Measurements from ENCODE around the gene FBN1. TPM values are rescaled to one million over a fixed set of nuclear protein-coding genes. Genes with fewer than 3 reads are reported as not detected.

FBN1 gene
- total and polyA plus RNA-seq, 8 donors, result 1.5 to 35.2 (median 5.2) TPM

DNA sequence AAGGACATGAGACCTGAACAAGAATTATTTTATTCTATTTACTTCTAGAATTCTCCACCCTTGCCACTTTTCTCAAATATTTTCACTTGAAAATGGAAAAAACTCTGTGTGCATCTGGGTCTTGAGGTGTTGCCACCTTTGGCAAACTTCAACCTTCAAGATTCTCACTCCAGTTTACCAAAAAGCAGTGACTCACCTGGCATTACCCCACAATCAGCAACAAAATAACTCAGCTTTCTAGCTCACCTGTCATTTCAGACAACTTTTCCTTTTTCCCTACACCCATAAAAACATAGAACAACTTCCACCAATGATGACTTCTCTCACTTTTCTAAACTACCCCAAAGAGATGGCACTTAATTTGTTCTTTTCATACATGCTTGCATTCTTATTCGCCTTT is 198.5 kb downstream of the FBN1 start:
- TF ChIP-seq, protein P1, sequence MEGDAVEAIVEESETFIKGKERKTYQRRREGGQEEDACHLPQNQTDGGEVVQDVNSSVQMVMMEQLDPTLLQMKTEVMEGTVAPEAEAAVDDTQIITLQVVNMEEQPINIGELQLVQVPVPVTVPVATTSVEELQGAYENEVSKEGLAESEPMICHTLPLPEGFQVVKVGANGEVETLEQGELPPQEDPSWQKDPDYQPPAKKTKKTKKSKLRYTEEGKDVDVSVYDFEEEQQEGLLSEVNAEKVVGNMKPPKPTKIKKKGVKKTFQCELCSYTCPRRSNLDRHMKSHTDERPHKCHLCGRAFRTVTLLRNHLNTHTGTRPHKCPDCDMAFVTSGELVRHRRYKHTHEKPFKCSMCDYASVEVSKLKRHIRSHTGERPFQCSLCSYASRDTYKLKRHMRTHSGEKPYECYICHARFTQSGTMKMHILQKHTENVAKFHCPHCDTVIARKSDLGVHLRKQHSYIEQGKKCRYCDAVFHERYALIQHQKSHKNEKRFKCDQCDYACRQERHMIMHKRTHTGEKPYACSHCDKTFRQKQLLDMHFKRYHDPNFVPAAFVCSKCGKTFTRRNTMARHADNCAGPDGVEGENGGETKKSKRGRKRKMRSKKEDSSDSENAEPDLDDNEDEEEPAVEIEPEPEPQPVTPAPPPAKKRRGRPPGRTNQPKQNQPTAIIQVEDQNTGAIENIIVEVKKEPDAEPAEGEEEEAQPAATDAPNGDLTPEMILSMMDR (IDR thresholded peaks at IDR 0.05), result no peak
- no peak for ATAC-seq
- intact Hi-C loops (cut with DNase I), result no loop called here
- Histone ChIP-seq H3K4me3 (no peak overlapping the region), H3K27ac (no peak overlapping the region), H3K9me3 (no peaks in the 10 kb centered on the region), H3K36me3 (no peaks in the 10 kb centered on the region), H3K27me3 (no peaks in the 10 kb centered on the region), H3K4me1 (no peaks in the 10 kb centered on the region)
- no peak for FAIRE-seq
- 93 to 95% methylated on average over 1 of the region's 1 CpG for WGBS, 2 donors
- no peak for DNase-seq

DNA sequence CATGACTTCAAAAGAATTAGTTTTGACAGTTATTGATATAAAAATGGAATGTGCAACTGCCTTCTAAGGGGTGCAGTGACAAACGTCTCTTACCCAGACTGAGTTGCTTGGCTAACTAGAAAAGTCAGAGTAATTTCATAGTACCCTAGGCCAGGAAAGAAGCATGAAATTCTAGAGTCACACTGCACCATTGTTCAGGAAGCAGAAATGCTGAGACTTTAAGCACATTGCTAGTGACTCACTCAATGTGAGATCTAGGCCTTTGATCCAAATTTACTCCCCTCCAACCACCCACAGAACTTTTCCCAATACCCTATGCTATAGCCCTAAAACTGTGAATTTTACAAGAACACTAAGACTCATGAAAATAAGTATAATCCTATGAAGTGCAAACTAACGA is 203.5 kb downstream of the FBN1 start:
- Histone ChIP-seq H3K9me3 (no peaks in the 10 kb centered on the region), H3K27ac (no peak overlapping the region), H3K27me3 (no peaks in the 10 kb centered on the region), H3K4me1 (no peaks in the 10 kb centered on the region), H3K36me3 (no peaks in the 10 kb centered on the region), H3K4me3 (no peak overlapping the region)
- 62 to 65% methylated on average over 2 of the region's 2 CpGs for WGBS, 2 donors
- no peak for FAIRE-seq
- TF ChIP-seq, protein P1 (IDR thresholded peaks at IDR 0.05), result no peak
- intact Hi-C loops (cut with DNase I), result no loop called here
- no peak for ATAC-seq
- DNase-seq, result no peak

DNA sequence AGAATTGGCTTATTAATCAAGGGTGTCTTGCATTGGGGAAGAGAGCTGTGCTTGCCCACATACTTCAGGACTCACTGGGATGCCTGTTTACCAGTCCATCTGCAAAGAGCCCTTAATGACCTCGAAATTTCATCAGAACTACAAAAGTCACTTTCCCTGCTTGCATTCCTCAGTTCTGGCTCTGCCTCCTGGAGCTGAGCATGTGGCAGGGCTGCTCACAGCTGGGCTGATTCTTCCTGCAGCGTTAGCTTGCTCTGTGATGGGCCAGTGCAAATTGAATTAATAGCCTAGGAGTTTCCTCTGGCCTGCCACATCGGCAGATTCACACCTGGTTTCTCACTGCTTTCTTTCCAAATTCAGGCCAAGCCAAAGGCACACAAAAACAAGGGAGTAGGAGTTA is 205.4 kb downstream of the FBN1 start:
- FAIRE-seq, result no peak
- ATAC-seq, result peak in 1 of 4 donors; percentile 29
- H3K4me3 ChIP-seq, result no peak overlapping the region
- intact Hi-C loops (cut with DNase I), result no loop called here
- TF ChIP-seq, protein P1 (IDR thresholded peaks at IDR 0.05), result no peak
- no peak for DNase-seq
- H3K4me1 ChIP-seq, result no peaks in the 10 kb centered on the region
- H3K27ac ChIP-seq, result no peak overlapping the region
- no peaks in the 10 kb centered on the region for H3K9me3 ChIP-seq
- WGBS, 2 donors, result 27 to 31% methylated on average over 3 of the region's 3 CpGs
- H3K36me3 ChIP-seq, result no peaks in the 10 kb centered on the region
- H3K27me3 ChIP-seq, result no peaks in the 10 kb centered on the region

DNA sequence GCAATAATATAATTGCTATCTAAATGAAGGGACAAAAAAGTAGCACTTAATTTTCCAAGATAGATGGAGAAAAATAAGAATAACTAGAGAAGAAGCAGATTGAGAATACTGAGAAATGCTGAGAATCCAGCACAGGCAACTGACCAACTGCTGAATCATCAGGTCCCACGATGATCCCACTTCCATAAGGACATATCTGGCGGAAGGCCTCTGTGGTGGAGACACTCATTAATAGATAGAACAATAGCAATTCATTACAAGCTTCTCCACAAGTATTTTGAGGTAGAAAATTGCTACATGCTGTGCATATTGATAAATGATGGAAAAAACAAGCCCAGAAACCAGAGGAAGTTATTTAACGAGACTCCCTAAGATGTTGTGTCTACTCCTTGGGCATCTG is 208.3 kb downstream of the FBN1 start:
- FAIRE-seq (no peak), DNase-seq (no peak), ATAC-seq (no peak)
- 85 to 90% methylated on average over 3 of the region's 3 CpGs for WGBS, 2 donors
- H3K9me3 ChIP-seq, result no peaks in the 10 kb centered on the region
- no peaks in the 10 kb centered on the region for H3K4me1 ChIP-seq
- TF ChIP-seq, protein P1 (IDR thresholded peaks at IDR 0.05), result no peak
- H3K4me3 ChIP-seq, result no peak overlapping the region
- intact Hi-C loops (cut with DNase I), result no loop called here
- H3K36me3 ChIP-seq, result no peaks in the 10 kb centered on the region
- no peak overlapping the region for H3K27ac ChIP-seq
- H3K27me3 ChIP-seq, result no peaks in the 10 kb centered on the region

DNA sequence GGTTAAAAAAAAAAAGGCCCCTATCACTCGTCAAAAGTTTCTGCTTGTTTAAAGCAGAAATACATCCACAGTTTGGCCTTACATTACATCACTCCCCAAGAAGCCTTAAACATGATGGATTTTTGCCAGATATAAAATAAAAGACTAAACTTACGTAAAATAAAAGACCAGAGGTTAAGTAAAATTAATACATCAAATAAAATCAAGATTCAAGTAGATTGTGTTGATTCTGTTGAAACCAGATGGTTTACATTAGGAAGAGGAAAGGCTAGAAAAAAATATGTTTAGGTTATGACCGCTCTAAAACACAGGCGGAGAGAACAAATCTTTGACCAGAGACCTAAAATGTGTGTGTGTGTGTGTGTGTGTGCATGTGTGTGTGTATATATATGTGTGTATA is 210.2 kb downstream of the FBN1 start:
- TF ChIP-seq, protein P1 (IDR thresholded peaks at IDR 0.05), result no peak
- no peak for FAIRE-seq
- intact Hi-C loops (cut with DNase I), result no loop called here
- 85 to 86% methylated on average over 4 of the region's 4 CpGs for WGBS, 2 donors
- H3K9me3 ChIP-seq, result no peaks in the 10 kb centered on the region
- DNase-seq, result no peak
- H3K27ac ChIP-seq, result no peak overlapping the region
- no peak for ATAC-seq
- H3K36me3 ChIP-seq, result no peaks in the 10 kb centered on the region
- no peak overlapping the region for H3K4me3 ChIP-seq
- H3K27me3 ChIP-seq, result no peaks in the 10 kb centered on the region
- H3K4me1 ChIP-seq, result no peaks in the 10 kb centered on the region

Measured in pancreas (tissue), 10 donors.